HL-60 (cell line): ENCODE results near the gene DLL4.

Experiments
- DNase-seq, 2 experiments: peaks; one replicate each; pipeline ENCODE4 v3.0.0-alpha.2; 2010 to 2020; ENCODE audit warnings: low read depth in 1 of 2, low spot score in 1 of 2
- H3K27ac ChIP-seq: fragments of 250-450 bp; sonication (Bioruptor Pico); replicated peaks from 2 replicates; pipeline ENCODE4 v1.5.1; 2020; ENCODE audit warnings: mild to moderate bottlenecking, moderate library complexity
- H3K27me3 ChIP-seq: fragments of 250-450 bp; sonication (Bioruptor Pico); 2 replicates; pipeline ENCODE4 v1.5.1; 2021; ENCODE audit warnings: mild to moderate bottlenecking, moderate library complexity; ENCODE audit not compliant: insufficient read depth, poor library complexity, severe bottlenecking
- H3K4me3 ChIP-seq: replicated peaks from 2 replicates; pipeline ENCODE4 v1.5.1; 2011; ENCODE audit warnings: mild to moderate bottlenecking, control low read depth, low read length; ENCODE audit not compliant: insufficient read depth
- CTCF ChIP-seq: IDR thresholded peaks from one replicate; pipeline ENCODE4 v1.5.1; 2011; ENCODE audit warnings: low read length, control low read depth, inconsistent platforms; ENCODE audit not compliant: insufficient read depth
- GABPA ChIP-seq: IDR thresholded peaks from 2 replicates; pipeline ENCODE4 v1.6.1; 2012; ENCODE audit warnings: low read depth
- POLR2AphosphoS5 ChIP-seq: IDR thresholded peaks from 2 replicates; pipeline ENCODE4 v1.6.1; 2012; ENCODE audit warnings: low read depth
- SPI1 ChIP-seq: IDR thresholded peaks from 2 replicates; pipeline ENCODE4 v1.6.1; 2012; ENCODE audit warnings: low read depth, mild to moderate bottlenecking, borderline replicate concordance
- TF ChIP-seq, protein P1 (sequence below): IDR thresholded peaks from 2 replicates; pipeline ENCODE4 v1.6.1; 2012; ENCODE audit warnings: low read depth; ENCODE audit not compliant: insufficient replicate concordance

DLL4 gene

DNA sequence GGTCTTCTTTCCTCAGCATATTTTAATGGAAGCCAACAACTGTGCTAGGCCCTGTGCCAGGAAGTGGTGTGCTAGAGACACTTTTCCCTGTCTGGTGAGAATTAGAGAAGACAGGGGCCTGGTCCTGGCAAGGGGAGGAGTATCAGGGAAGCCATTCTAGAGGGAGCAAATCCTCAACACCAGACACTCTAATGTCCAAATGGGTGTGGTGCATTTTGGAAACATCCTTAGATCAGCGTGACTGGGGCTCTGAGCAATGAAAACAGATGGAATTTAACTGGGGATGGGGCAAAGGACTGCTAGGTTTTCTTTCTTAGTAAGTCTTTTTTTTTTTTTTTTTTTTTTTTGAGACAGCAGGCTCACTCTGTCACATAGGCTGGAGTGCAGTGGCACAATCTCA, 42.6 kb upstream of the DLL4 start:
- Histone ChIP-seq H3K27me3 (no peaks in the 10 kb centered on the region), H3K4me3 (no peak overlapping the region), H3K27ac (no peak overlapping the region)
- TF ChIP-seq, protein P1, sequence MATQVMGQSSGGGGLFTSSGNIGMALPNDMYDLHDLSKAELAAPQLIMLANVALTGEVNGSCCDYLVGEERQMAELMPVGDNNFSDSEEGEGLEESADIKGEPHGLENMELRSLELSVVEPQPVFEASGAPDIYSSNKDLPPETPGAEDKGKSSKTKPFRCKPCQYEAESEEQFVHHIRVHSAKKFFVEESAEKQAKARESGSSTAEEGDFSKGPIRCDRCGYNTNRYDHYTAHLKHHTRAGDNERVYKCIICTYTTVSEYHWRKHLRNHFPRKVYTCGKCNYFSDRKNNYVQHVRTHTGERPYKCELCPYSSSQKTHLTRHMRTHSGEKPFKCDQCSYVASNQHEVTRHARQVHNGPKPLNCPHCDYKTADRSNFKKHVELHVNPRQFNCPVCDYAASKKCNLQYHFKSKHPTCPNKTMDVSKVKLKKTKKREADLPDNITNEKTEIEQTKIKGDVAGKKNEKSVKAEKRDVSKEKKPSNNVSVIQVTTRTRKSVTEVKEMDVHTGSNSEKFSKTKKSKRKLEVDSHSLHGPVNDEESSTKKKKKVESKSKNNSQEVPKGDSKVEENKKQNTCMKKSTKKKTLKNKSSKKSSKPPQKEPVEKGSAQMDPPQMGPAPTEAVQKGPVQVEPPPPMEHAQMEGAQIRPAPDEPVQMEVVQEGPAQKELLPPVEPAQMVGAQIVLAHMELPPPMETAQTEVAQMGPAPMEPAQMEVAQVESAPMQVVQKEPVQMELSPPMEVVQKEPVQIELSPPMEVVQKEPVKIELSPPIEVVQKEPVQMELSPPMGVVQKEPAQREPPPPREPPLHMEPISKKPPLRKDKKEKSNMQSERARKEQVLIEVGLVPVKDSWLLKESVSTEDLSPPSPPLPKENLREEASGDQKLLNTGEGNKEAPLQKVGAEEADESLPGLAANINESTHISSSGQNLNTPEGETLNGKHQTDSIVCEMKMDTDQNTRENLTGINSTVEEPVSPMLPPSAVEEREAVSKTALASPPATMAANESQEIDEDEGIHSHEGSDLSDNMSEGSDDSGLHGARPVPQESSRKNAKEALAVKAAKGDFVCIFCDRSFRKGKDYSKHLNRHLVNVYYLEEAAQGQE, result no peak
- TF ChIP-seq POLR2AphosphoS5 (no peak), CTCF (no peak), GABPA (no peak), SPI1 (no peak)
- DNase-seq, result no peak

GRCh38 chr15:40889112-40889511, 40.0 kb upstream of the DLL4 start:
- no peak overlapping the region for H3K27ac ChIP-seq
- no peak overlapping the region for H3K4me3 ChIP-seq
- H3K27me3 ChIP-seq, result no peaks in the 10 kb centered on the region
- no peak for TF ChIP-seq SPI1
- TF ChIP-seq POLR2AphosphoS5, result no peak
- TF ChIP-seq GABPA, result no peak
- TF ChIP-seq, protein P1, result no peak
- no peak for TF ChIP-seq CTCF
- no peak for DNase-seq

DNA sequence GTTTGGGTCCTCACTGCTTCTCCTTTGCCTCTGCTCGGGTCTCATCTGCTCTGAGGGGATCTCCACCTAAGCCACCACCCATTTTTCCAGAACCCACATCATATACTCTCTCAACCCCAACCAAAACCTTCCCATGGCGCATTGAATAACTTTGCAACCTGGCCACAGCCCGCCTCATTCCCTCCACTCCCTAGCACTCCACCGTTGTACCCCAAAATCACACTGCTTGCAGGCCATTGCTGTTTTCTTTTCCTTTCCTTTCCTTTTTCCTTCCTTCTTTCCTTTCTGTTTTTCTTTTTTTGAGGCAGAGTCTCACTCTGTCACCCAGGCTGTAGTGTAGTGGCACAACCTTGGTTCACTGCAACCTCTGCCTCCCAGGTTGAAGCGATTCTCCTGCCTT, 38.0 kb upstream of the DLL4 start:
- TF ChIP-seq CTCF (no peak), POLR2AphosphoS5 (no peak)
- TF ChIP-seq, protein P1, result no peak
- H3K27ac ChIP-seq, result no peak overlapping the region
- H3K27me3 ChIP-seq, result no peaks in the 10 kb centered on the region
- H3K4me3 ChIP-seq, result no peak overlapping the region
- no peak for DNase-seq
